ENCODE measurements around the gene UBE2G2.

The UBE2G2 gene

DNA sequence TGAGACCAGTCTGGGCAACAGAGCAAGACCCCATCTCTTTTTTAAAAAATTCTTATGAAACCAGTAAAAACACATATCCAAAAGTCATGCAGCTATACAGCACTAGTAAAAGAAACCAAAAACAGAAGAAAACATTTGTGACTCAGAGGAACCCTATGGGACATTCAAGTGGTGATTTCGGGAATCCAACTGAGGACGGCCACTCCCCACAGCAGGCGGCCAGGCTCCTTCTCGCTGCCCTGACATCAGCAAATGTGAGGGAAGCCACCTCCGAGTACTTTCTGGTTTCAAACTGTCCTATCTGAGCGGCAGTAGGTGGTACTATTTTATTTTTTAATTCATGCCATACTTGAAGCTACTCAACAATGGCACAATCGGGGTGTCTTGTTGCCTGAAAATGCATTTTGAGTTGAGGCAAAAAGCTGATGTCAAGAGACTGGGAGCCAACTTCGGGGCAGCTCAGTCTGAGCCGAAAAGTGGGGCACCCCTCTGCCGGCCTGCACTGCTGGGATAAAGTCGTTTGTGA lies 12.9 kb upstream of the UBE2G2 start:
- DNase-seq: no peak

DNA sequence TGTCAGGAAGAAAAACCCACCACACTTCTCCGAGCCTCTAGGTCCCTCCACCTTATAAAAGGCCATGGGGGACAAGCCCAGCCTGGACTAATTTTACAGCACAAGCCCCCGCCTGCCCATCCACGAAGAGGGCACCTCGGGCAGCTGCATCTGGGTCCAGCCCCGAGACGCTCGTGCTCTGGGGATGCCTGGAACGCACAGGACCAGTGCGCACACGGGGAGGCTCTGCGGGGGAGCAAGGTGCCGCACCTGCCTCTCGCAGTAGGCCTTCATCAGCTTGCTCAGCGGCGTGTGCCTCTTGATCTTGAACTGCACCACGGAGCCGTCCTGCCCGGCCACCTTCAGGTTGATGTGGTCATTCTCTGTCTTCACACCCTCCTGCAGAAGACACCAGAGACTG lies 12.1 kb upstream of the UBE2G2 start:
- DNase-seq: no peak

DNA sequence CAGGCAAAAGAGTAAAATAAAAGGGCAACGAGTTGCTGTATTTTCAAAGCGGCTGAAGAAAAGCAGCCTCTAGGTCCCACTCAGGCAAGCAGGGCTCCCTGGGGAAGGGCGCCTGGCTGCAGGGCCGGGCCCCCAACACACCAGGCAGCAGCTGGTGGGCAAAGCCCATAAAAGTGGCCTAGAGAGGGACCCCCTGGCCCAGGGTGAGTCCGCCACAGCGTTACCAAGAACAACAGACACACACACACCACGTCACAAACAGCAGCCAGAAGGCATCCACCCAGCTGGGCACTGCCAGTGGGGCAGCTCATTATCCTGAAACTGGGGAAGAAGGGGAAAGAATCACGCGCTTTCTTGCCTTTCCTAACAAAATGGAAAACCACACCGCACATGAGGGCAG lies 11.5 kb upstream of the UBE2G2 start:
- no peak for DNase-seq

DNA sequence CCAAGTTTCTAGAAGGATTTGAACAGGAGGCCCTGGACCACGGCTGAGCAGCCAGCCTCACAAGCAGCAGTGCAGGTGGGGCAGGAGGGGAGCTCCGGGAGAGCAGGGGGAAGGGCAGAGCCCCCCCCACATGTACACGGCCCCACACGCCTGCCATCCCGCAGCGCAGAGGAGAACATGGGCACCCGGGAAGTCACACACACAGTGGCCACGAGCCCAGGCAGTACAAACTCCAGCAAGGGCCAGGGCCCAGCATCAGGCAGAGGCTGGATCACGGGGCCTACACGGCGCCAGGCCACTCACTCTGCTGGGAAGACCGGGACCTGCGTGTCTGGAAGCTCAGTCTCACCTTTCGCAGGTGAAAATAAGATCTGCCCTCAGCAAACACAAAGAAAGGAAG lies 11.0 kb upstream of the UBE2G2 start:
- no peak for DNase-seq

DNA sequence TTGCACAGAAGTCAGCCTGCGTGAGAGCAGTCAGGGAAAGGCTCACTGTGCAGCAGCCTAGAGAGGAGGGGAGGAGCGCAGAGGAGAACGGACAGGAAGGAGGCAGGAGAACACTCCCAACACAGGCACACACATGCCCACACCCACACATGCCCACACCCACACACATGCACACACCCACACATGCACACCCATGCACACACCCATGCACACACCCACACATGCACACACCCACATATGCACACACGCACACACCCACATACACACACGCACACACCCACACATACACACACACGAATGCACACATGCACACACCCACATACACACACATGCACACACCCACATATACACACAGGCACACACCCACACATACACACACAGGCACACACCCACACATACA lies 9.2 kb upstream of the UBE2G2 start:
- DNase-seq: no peak

DNA sequence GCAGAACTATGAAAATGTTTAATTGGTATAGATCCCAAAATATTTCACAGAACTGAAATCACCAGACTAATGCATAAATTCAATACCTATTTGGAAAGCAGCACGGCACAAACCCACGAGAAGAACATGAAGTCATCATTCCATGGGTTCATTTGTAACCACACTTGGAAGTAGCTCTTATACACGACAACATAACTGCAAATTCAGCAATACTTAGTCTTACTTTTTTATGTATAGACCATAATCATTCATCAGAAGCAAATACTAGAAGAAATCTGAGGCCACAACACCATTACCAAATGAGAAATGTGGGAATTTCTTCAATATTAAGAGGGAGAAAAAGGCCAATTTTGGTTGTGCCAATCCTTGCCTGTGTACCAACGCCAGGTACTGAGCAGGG lies 4.2 kb upstream of the UBE2G2 start:
- no peak for DNase-seq

DNA sequence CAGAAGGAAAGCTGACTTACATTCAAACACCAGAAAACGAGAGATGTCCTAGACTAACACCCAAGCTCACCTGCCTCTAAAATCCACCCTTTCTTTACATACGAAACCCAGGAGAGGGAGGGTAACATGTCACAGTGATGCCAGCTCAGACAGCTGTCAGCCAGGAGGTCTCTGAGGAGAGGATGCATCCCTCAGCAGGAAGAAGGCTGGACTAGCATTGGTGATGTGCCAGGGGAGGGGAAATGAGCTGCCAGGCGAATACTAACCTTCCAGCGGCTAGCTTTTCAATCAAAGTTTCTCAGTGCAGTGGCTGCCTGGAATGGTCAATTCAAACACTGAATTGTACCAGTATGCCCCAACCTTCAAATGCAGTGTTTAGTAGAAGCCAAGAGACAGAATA lies 3.6 kb upstream of the UBE2G2 start:
- no peak for DNase-seq

DNA sequence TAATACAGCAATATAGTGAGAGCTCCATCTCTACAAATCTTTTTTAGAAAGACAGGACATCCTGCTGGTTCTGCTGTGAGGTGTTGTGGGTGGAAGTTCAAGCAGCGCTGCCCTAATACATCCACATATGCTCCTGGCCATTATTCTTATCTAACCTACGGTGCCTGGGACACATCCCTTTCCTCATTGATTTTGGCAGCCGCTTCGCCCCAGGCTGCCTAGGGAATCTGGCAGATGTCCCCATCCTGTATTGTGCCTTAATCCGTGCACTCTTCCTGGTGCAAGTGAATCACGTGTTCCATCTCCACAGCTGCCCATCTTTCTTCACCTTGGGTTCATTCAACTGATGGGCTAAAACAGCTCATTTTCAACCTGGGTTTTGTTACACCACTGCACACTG lies 3.1 kb upstream of the UBE2G2 start:
- no peak for DNase-seq

DNA sequence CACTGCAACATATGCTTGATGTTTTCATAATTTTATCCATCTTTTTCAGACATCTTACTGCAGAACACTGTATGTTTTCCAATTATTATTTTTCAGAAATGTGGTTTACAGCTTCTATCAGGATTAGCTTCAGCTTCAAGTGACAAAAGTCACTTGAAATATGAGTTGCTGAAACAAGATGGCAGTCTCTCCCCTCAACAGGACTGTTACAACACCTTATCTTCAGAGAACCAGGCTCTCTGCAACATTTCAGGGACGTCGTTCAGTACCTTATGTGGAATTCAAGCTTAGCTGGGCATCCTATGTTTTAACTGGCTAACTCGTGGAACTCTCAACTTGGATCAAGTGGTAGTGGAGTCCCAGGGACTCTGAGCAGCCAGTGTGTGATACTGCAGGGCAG lies 2.0 kb upstream of the UBE2G2 start:
- no peak for DNase-seq

DNA sequence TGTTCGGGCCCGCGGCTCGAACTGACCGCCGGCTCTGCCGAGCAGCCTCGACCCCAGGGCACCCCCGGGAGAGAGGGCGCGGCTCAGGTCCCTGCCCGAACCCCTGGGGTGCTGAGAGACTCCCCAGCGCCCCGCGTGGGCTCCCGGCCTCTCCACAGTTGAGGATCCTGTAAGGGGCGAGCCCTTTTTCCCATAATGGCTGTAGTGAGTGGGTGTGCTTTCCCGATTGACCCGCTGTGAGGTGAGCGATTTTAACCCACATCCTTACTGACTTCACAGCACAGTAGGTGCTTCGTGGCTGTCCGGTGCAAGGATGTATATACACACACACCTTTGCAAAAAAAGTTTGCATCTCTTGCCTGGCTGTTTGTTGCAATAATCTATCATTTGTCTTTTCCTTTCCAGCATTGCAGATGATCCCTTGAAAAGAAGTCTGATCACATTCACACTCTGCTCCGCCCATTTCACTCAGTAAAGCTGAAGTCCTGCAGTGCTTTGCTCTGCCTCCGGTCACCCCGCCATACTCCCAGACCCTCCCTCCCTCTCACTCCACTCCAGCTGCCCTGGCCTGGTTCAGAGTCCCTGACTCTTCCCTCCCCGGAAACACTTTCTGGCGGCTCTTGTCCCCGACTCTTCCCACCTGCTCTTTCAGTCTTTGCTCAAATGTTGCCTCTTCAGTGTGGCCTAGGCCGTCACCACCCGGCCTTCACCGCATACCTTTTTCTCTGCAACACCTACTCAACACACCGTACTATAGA lies 955 bp upstream of the UBE2G2 start:
- peak in 1 of 2 experiments; percentile 13 for DNase-seq

DNA sequence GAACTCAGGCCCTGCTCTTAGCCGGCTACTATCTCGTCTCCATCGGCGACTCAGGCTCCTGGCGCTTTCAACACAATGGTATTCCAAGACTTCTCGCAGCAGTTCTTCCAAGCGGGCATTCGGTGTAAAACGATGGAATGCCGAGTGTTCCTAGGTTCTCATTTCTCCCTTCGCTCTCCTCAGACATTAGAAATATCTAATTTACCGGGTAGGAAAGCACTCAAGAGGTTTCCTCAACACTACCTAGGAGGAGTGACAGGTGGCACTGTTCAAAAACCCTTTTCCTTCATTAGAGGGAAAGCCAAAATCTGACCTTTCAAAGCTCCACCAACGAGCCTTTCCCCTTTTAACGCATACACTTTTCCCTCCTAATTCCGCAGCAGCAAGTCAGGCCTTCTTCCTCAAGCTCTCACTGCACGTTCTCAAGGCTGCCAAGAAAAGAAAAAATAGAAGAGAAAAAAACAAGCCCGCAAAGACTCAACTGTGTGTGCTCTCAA lies 601 bp downstream of the UBE2G2 start:
- DNase-seq: peak in 1 of 2 experiments; percentile 34

DNA sequence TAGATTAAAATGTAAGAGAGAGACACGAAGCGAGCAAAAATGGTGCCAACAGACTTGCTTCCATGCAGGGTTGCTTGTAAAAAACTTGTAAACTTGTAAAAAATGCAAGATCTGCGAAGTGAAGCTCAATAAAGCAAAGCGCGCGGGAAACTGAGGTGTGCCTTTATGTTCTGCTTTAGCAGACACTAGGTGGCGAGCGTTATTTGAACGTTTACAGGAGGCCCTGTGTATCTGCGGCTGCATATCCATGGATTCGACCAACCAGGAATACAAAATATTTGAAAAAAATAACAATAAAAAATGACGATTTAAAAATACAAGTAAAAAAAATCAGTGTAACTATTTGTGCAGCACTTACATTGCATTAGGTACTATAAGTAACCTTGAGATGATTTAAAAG lies 1.5 kb downstream of the UBE2G2 start:
- peak in 1 of 2 experiments; percentile 6 for DNase-seq

DNA sequence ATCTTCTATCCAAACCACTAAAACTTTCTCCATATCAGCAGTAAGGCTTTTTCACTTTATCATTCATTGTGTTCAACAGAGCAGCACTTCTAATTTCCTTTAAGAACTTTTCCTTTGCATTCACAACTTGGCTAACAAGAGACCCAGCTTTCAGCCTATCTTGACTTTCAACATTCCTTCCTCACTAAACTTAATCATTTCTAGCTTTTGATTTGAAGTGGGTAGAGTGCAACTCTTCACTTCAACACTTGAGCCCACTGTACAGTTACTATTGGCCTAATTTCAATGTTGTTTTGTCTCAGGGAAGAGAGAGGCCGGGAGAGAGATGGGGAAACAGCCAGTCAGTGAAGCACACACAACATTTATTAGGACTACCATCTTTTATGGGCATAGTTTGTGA lies 2.0 kb downstream of the UBE2G2 start:
- DNase-seq: no peak

DNA sequence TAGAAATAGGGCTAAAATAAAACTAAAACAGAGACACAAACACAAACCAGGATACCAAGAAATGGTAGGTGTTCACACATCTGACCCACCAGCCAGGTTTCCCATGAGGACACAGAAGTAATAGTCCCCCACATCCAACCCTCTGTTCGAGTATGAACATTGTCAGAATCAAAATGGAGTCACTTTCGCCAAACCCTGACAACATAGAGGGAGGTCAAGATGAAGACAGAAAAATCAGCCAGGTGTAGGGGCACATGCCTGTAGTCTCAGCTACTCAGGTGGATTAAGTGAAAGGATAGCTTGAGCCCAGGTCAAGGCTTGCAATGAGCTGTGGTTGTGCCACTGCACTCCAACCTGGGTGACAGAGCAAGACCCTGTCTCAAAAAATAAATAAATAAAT lies 3.8 kb downstream of the UBE2G2 start:
- no peak for DNase-seq

DNA sequence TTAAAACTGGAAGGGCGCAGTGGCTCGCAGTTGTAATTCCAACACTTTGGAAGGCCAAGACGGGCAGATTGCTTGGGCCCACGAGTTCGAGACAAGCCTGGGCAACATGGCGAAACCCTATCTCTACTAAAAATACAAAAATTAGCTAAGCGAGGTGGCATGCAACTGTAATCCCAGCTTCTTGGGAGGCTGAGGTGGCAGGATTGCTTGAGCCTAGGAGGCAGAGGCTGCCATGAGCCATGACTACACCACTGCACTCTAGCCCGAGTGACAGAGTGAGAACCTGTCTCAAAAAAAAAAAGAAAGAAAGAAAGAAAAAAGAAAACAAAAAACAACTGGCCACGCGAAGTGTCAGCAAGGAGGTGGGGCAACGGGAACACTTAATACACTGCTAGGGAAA lies 6.3 kb downstream of the UBE2G2 start:
- DNase-seq: no peak

DNA sequence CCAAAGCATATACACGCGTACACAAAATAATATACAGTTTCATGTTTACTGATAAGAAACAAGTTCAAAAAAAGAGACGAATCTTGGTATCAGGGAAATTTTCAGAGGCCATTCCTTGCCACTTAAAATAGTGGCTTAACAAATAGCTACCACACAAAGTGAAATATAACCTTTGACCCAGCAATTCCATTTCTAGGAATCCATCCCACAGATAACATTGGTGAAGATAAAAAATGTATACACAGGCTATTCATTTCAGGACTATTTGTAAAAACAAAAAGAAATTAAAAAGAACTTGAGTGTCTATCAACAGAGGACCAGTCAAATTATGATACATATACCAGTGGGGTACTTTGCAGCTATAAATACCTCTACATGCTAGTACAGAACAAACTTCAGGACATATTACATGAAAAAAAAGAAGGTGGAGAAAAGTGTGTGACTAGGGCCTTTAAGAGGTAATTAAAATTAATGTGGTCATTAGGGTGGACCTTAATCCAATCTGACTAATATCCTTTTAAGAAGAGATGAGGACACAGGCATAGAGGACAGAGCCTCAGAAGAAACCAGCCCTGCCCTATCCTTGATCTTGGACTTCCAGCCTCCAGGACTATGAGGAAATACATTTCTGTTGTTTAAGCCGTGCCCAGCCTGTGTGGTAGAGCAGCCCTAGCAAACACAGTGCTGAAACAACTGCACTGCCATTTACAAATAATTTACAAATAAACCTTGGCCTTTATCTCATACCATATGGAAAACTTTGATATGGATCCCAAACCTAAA lies 7.8 kb downstream of the UBE2G2 start:
- DNase-seq: no peak

DNA sequence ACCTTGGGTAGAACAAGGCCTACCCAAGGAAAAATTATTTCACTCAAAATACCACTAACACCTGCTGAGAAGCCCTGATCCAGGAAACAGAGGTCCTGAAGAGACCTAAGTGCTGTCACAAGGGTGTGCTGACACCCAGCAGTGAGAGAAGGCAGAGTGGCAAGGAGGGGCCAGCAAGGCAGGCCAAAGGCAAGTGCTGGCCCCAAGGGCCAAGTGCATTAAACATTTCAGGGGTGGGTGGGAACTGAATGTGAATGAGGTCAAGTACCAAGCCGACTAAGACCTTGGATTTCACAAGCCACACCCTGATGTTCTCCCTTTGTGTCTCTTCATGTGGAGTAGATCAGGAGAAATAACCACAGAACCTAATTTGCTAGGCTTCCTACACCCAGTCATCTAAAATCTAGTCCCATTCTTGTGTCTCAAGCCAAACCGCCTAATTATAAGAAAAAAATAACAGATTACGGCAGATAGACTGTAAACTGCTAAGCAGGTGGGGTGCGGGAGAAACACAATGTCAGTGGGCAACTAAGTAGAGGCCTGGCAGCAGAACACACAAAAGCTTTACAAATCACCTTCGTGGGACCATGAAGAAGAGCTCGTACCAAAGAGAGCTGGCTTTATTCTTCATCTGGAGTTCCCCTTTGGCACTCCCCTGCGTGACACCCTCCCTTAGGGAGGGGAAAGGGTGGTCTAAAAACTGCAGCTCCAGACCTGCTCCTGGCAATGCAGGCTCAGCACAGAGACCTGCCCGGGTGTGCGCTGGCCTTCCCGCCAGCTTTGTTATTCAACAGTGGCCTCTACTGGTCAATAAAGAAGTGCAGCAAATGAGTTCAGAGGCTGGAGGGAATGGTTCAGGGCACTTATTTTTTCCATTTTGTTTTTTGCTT lies 8.7 kb downstream of the UBE2G2 start:
- DNase-seq: peak in 1 of 2 experiments; percentile 19

DNA sequence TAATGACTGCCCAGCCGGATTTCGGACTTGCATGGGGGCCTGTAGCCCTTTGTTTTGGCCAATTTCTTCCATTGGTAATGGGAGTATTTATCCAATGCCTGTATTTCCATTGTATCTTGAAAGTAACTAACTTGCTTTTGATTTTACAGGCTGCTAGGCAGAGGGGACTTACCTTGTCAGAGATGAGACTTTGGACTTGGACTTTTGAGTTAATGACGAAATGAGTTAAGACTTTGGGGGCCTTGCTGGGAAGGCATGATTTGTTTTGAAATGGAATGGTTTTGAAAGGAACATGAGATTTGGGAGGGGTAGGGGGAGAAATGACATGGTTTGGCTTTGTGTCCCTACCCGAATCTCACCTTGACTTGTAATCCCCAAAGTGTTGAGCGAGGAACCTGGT lies 9.6 kb downstream of the UBE2G2 start:
- no peak for DNase-seq

DNA sequence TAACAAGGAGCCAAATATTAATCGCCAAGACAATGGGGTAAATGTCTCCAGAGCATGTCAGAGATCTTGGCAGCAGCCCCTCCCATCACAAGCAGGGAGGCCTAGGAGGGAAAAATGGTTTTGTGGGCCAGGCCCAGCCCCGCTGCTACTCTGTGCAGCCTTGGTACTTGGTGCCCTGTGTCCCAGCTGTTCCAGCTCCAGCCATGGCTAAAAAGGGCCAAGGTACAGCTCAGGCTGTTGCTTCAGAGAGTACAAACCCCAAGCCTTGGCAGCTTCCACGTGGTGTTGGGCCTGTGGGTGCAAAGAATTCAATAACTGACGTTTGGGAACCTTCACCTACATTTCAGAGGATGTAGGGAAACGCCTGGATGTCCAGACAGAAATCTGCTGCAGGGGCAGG lies 10.4 kb downstream of the UBE2G2 start:
- DNase-seq: no peak

DNA sequence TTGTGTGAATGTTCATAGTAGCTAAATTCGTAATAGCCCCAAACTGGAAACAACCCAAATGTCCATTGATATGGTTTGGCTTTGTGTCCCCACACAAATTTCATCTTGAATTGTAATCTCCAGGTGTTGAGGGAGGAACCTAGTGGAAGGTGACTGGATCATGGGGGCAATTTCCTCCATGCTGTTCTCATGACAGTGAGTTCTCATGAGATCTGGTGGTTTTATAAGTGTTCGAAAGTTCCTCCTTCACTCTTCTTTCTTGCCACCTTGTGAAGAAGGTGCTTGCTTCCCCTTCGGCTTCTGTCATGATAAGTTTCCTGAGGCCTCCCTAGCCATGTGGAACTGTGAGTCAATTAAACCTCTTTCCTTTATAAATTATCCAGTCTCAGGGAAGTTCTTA lies 11.3 kb downstream of the UBE2G2 start:
- no peak for DNase-seq

DNA sequence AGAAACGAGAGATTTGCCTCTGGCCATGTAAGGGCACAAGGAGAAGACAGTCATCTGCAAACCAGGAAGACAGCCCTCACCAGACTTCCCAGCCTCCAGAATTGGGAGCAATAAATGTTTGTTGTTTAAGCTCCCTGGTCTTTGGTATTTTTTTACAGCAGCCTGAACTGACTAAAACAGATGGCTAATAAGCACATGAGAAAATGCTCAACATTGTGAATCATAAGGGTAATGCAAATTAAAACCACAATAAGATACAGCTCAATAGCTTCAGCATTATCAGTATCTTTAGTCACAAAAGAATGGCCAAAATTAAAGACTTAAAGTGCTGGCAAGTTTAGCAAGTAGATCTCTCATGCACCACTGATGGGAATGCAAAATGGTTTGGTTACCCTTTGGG lies 11.7 kb downstream of the UBE2G2 start:
- no peak for DNase-seq

DNA sequence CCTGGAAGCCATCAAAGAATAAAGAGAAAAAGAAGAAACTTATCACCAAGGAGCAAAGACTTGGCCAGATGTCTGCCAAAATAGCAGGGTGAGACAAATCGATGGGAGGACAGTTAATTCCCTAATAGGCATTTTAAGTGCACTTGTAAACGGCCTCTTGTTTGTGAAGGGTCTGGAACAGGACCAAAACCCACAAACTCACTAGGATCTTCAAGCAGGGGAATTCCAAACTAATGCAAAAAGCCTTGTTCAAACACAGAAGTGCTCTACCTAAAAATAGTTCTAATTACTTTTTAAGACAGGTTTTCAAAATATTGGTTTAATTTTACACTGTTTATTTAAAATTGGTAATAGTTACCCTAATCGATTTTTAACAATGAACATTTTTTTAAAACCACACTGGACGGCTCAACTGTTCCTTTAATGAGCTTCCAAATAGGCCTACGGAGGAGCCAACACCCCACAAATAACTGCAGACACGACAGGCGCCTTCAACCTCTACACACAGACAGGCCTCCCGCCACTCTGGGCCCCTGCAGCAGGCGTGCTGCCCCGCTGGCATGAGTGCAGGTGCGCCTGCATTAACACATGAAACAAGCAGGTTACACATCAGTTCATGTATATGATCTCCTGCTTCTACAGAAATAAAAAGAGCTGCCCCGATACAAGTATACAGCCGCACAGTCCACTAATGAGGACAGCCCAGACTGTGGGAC lies 15.8 kb downstream of the UBE2G2 start:
- no peak for DNase-seq
